ENCODE measurements around the gene MRPL20. TPM values are rescaled to one million over a fixed set of nuclear protein-coding genes. Genes with fewer than 3 reads are reported as not detected.

Gene MRPL20
- total and polyA plus RNA-seq, 2 donors (not counting 3 experiments of a cell fraction or from before 2014, with no cell fraction given): 134 to 152 TPM

- DNase-seq (ENCODE audit: low read depth, low spot score) (no peak), FAIRE-seq (no peak)
- Histone ChIP-seq H3K4me3 (replicated peaks in 1 of 3; ENCODE audit: insufficient read depth in 1 of 3, low read depth in 1 of 3, low read length in 3 of 3) (peak overlapping the region in 1 of 3 experiments; percentile 25), H3K36me3 (ENCODE audit: control insufficient read depth in 2 of 2, extremely low read depth in 1 of 2, insufficient read depth in 2 of 2, low read length in 2 of 2) (no peaks in the 10 kb centered on the region), H3K27me3 (ENCODE audit: control insufficient read depth in 2 of 2, insufficient read depth in 2 of 2, low read length in 2 of 2) (no peaks in the 10 kb centered on the region), H3K9me1 (replicated peaks; ENCODE audit: control insufficient read depth, extremely low read depth, insufficient read depth, low read length) (no peaks in the 10 kb centered on the region), H3K4me2 (ENCODE audit: insufficient read depth, low read length) (no peak overlapping the region), H4K20me1 (replicated peaks; ENCODE audit: control insufficient read depth, extremely low read depth, insufficient read depth, low read length) (no peaks in the 10 kb centered on the region), H3K4me1 (ENCODE audit: control insufficient read depth, extremely low read depth, insufficient read depth, low read length) (peaks cover 13% of the 10 kb centered on the region), H3K27ac (ENCODE audit: insufficient read depth, low read depth, low read length) (no peak overlapping the region), H3K9ac (replicated peaks; ENCODE audit: extremely low read depth, insufficient read depth, low read length) (no peak overlapping the region), H3K9me3 (replicated peaks; ENCODE audit: control insufficient read depth, insufficient read depth, low read length) (no peaks in the 10 kb centered on the region), H3K79me2 (ENCODE audit: control insufficient read depth, insufficient read depth, low read length) (no peaks in the 10 kb centered on the region), H2AFZ (ENCODE audit: low read depth, low read length) (no peak overlapping the region)
- ChIA-PET POLR2A (no interaction called here), CTCF (no interaction called here)
- no peak for TF ChIP-seq MAX (IDR thresholded peaks at IDR 0.05; ENCODE audit: insufficient read depth, insufficient read length)
- no TSS peak for BruUV-seq (replicated peaks)
- intact Hi-C loops (cut with micrococcal nuclease): no loop called here
- dilution Hi-C loops (cut with MboI; ENCODE audit: extremely low pct_ligation_motif_present, low sequenced_read_pairs): no loop called here
Measured at GRCh38 chr1:1435911-1436629, 29.0 kb upstream of the MRPL20 start.

- H3K9me1 ChIP-seq (replicated peaks; ENCODE audit: control insufficient read depth, extremely low read depth, insufficient read depth, low read length): no peaks in the 10 kb centered on the region
- H3K27ac ChIP-seq (ENCODE audit: insufficient read depth, low read depth, low read length): no peak within 1 kb of the TSS
- BruUV-seq (replicated peaks): no TSS peak
- no peak for FAIRE-seq
- intact Hi-C loops (cut with micrococcal nuclease) (no loop called here), dilution Hi-C loops (cut with MboI; ENCODE audit: extremely low pct_ligation_motif_present, low sequenced_read_pairs) (no loop called here)
- H3K4me3 ChIP-seq (replicated peaks in 1 of 3; ENCODE audit: insufficient read depth in 1 of 3, low read depth in 1 of 3, low read length in 3 of 3): peak within 1 kb of the TSS in 1 of 3 experiments; percentile 26
- TF ChIP-seq POLR2AphosphoS5 (IDR thresholded peaks at IDR 0.05; ENCODE audit: insufficient read depth, low read depth, low read length): no peak
- TF ChIP-seq POLR2A (IDR thresholded peaks at IDR 0.05; ENCODE audit: low read depth, low read length): no peak
- no peak for TF ChIP-seq MAX (IDR thresholded peaks at IDR 0.05; ENCODE audit: insufficient read depth, insufficient read length)
- TF ChIP-seq CTCF (IDR thresholded peaks at IDR 0.05; ENCODE audit: extremely low read depth in 1 of 2, insufficient read depth in 1 of 2, low read depth in 1 of 2, low read length in 2 of 2): peak in 1 of 2 donors; percentile 11
- TF ChIP-seq JUN (IDR thresholded peaks at IDR 0.05; ENCODE audit: borderline replicate concordance, insufficient read depth, insufficient read length, low read depth): no peak
- ChIA-PET POLR2A (no interaction called here), CTCF (interaction anchor here (2.4 kb wide), 1 partner anchor 33 kb away, joined by 7 read pairs; no protein-coding TSS in a partner anchor)
- no peaks in the 10 kb centered on the region for H3K27me3 ChIP-seq (ENCODE audit: control insufficient read depth in 2 of 2, insufficient read depth in 2 of 2, low read length in 2 of 2)
- H3K4me1 ChIP-seq (ENCODE audit: control insufficient read depth, extremely low read depth, insufficient read depth, low read length): peaks cover 17% of the 10 kb centered on the region
- H4K20me1 ChIP-seq (replicated peaks; ENCODE audit: control insufficient read depth, extremely low read depth, insufficient read depth, low read length): no peaks in the 10 kb centered on the region
- H3K9me3 ChIP-seq (replicated peaks; ENCODE audit: control insufficient read depth, insufficient read depth, low read length): no peaks in the 10 kb centered on the region
- peak within 1 kb of the TSS; percentile 74 for H2AFZ ChIP-seq (ENCODE audit: low read depth, low read length)
- no peaks in the 10 kb centered on the region for H3K36me3 ChIP-seq (ENCODE audit: control insufficient read depth in 2 of 2, extremely low read depth in 1 of 2, insufficient read depth in 2 of 2, low read length in 2 of 2)
- no peak within 1 kb of the TSS for H3K9ac ChIP-seq (replicated peaks; ENCODE audit: extremely low read depth, insufficient read depth, low read length)
- no peaks in the 10 kb centered on the region for H3K79me2 ChIP-seq (ENCODE audit: control insufficient read depth, insufficient read depth, low read length)
- H3K4me2 ChIP-seq (ENCODE audit: insufficient read depth, low read length): peak within 1 kb of the TSS; percentile 23
- peak; percentile 50 for DNase-seq (ENCODE audit: low read depth, low spot score)
Measured at GRCh38 chr1:1435106-1435903, 28.2 kb upstream of the MRPL20 start, which contains the start of gene VWA1. Gene VWA1, plus strand, starts transcription at chr1:1435690. Its CDS starts 59 bp downstream, at chr1:1435749.
